Colonic mucosa (tissue), 4 donors: Measurements from ENCODE around the gene SQSTM1. TPM values are rescaled to one million over a fixed set of nuclear protein-coding genes. Genes with fewer than 3 reads are reported as not detected.

Experiments
- DNase-seq: peaks from one replicate; pipeline ENCODE4 v3.0.0-alpha.2; 2020
- H3K27ac ChIP-seq: fragments of 200-600 bp; one replicate; pipeline ENCODE4 v1.8.0; 2021
- H3K27me3 ChIP-seq: fragments of 200-600 bp; one replicate; pipeline ENCODE4 v1.8.0; 2021
- H3K36me3 ChIP-seq: fragments of 200-600 bp; one replicate; pipeline ENCODE4 v1.8.0; 2021
- H3K4me1 ChIP-seq: fragments of 200-600 bp; one replicate; pipeline ENCODE4 v1.8.0; 2021; ENCODE audit warnings: mild to moderate bottlenecking
- H3K4me3 ChIP-seq: fragments of 200-600 bp; one replicate; pipeline ENCODE4 v1.8.0; 2021
- H3K9ac ChIP-seq, 2 donors: one replicate each; pipeline ENCODE4 v1.7.0; 2013; ENCODE audit warnings: control low read depth in 2 of 2, low read depth in 2 of 2, low read length in 2 of 2
- H3K9me3 ChIP-seq: fragments of 200-600 bp; one replicate; pipeline ENCODE4 v1.8.0; 2021
- intact Hi-C: fragments of 100-400 bp; cut with DNase I; formaldehyde crosslinking; loops from one replicate; pipeline ENCODE4 v1.14.1; 2022
- total RNA-seq, 2 donors: library from RNA; stranded (reverse); fragmentation: NEBNext Ultra II Directional in 1 of 2; extraction: Animal tissue kit (Norgen Biotek cat#: 25700) in 1 of 2; gene quantifications; one replicate each; pipeline ENCODE4 v1.2.1, GENCODE V29; 2021
- TF ChIP-seq, protein P1 (sequence below): fragments of 200-600 bp; IDR thresholded peaks from one replicate; pipeline ENCODE4 v1.8.0; 2022; ENCODE audit warnings: antibody characterized with exemption, mild to moderate bottlenecking
- donor health status: healthy.
- donor health status: DM: no; HTN: no; CAD: no.
- donor health status: DM: no; HTN: no; CAD: no.

SQSTM1 gene
- total RNA-seq, 2 donors from 2014 or later = 262 to 388 TPM

DNA sequence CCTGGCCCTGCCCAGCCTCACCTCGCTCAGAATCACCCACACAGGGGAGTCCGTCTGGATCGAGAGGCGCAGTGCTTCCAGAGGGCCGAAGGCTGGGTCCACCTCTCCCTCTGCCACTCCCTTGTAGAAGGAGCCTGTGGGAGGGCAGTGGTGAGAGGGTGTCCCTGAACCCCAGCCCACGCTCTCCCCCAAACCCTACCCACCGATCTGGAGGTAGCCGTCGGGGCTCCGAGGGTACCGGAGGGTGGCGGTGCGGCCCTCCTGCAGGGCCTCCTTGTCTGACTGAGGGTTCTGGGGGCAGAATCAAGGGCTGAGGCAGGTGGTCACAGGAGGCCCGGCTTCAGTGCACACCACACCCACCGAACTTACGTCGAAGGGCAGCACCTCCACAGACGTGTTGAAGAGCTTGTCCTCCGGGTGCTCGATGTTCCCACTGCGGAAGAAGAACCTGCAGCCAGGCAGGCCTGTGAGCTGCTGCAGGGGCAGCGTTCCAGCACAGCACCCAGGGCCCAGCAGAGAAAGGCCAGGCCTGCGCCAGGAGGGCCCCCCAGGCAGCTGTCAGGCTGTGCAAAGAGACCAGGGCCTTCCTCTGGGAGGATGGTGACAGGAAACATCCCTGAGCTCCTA, 22.4 kb upstream of the SQSTM1 start:
- no peak for DNase-seq
- Histone ChIP-seq H3K27ac (no peak overlapping the region), H3K4me3 (no peak overlapping the region), H3K27me3 (no peaks in the 10 kb centered on the region), H3K9me3 (no peaks in the 10 kb centered on the region), H3K9ac (no peak overlapping the region), H3K36me3 (peaks cover 25% of the 10 kb centered on the region), H3K4me1 (peaks cover 20% of the 10 kb centered on the region)
- intact Hi-C loops = loop anchor here (5.0 kb wide), 2 partner anchors 36 to 59 kb away; partner anchors contain the start of gene MRNIP
- TF ChIP-seq, protein P1, sequence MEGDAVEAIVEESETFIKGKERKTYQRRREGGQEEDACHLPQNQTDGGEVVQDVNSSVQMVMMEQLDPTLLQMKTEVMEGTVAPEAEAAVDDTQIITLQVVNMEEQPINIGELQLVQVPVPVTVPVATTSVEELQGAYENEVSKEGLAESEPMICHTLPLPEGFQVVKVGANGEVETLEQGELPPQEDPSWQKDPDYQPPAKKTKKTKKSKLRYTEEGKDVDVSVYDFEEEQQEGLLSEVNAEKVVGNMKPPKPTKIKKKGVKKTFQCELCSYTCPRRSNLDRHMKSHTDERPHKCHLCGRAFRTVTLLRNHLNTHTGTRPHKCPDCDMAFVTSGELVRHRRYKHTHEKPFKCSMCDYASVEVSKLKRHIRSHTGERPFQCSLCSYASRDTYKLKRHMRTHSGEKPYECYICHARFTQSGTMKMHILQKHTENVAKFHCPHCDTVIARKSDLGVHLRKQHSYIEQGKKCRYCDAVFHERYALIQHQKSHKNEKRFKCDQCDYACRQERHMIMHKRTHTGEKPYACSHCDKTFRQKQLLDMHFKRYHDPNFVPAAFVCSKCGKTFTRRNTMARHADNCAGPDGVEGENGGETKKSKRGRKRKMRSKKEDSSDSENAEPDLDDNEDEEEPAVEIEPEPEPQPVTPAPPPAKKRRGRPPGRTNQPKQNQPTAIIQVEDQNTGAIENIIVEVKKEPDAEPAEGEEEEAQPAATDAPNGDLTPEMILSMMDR = no peak

GRCh38 chr5:179798771-179799643, 21.7 kb upstream of the SQSTM1 start:
- no peak overlapping the region for H3K4me3 ChIP-seq
- H3K9ac ChIP-seq = no peak overlapping the region
- H3K4me1 ChIP-seq = peaks cover 27% of the 10 kb centered on the region
- H3K27me3 ChIP-seq = no peaks in the 10 kb centered on the region
- no peak overlapping the region for H3K27ac ChIP-seq
- peaks cover 25% of the 10 kb centered on the region for H3K36me3 ChIP-seq
- H3K9me3 ChIP-seq = no peaks in the 10 kb centered on the region
- DNase-seq = no peak
- intact Hi-C loops = loop anchor here (5.0 kb wide), 2 partner anchors 37 to 58 kb away; partner anchors contain the start of gene MRNIP
- TF ChIP-seq, protein P1 = no peak

- peaks cover 33% of the 10 kb centered on the region for H3K4me1 ChIP-seq
- H3K9ac ChIP-seq = no peak overlapping the region
- H3K36me3 ChIP-seq = peaks cover 25% of the 10 kb centered on the region
- intact Hi-C loops = loop anchor here (5.0 kb wide), 2 partner anchors 37 to 58 kb away; partner anchors contain the start of gene MRNIP
- H3K27me3 ChIP-seq = no peaks in the 10 kb centered on the region
- no peak for DNase-seq
- H3K9me3 ChIP-seq = no peaks in the 10 kb centered on the region
- no peak overlapping the region for H3K4me3 ChIP-seq
- no peak overlapping the region for H3K27ac ChIP-seq
- TF ChIP-seq, protein P1 = no peak
Observed at GRCh38 chr5:179799644-179799973, 21.1 kb upstream of the SQSTM1 start.

- Histone ChIP-seq H3K27me3 (no peaks in the 10 kb centered on the region), H3K4me3 (no peak overlapping the region), H3K9ac (no peak overlapping the region), H3K27ac (no peak overlapping the region), H3K4me1 (peaks cover 35% of the 10 kb centered on the region), H3K9me3 (no peaks in the 10 kb centered on the region), H3K36me3 (peaks cover 25% of the 10 kb centered on the region)
- DNase-seq = no peak
- TF ChIP-seq, protein P1 = no peak
- intact Hi-C loops = loop anchor here (10.0 kb wide), 1 partner anchor 105 kb away; the partner anchor contains the start of gene TBC1D9B
Observed at GRCh38 chr5:179800071-179800695, 20.5 kb upstream of the SQSTM1 start.

DNA sequence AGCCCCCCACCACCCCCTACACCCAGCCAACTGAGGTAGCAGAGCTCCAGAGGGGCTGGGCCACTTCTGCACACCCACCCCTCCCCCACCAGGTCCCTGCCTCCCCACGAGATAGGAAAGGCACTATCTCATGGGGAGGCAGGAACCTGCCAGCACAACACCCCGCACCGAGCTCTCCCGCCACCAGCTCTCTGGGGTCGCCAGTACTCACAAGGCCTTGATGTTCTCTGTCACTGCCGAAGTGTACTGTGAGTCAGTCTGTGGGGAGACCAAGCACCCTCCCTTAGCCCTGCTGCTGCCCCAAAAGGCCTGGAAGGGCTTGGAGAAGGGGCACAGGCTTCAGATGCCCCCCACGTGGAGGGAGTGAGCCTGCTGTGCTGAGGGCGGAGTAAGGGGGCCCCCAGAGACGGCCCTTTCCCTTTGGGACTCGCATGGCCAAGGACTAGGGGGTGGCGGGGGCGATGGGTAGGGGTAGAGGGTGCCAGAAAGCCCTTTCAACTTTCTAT, 20.0 kb upstream of the SQSTM1 start:
- peaks cover 35% of the 10 kb centered on the region for H3K4me1 ChIP-seq
- H3K9ac ChIP-seq = no peak overlapping the region
- DNase-seq = no peak
- intact Hi-C loops = loop anchor here (10.0 kb wide), 1 partner anchor 104 kb away; the partner anchor contains the start of gene TBC1D9B
- no peak overlapping the region for H3K27ac ChIP-seq
- TF ChIP-seq, protein P1 = no peak
- H3K4me3 ChIP-seq = no peak overlapping the region
- H3K36me3 ChIP-seq = peaks cover 25% of the 10 kb centered on the region
- no peaks in the 10 kb centered on the region for H3K9me3 ChIP-seq
- H3K27me3 ChIP-seq = no peaks in the 10 kb centered on the region
